RWPE1 (cell line): Measurements from ENCODE around the gene TOX2.

Experiments used
- CTCF ChIA-PET: fragments of 350-600 bp; sonication (Branson Sonifier 250); formaldehyde crosslinking; extraction: SDS; loops from one replicate; lab custom pipeline; 2021; lab: Yijun Ruan, JAX
- POLR2A ChIA-PET: fragments of 400-600 bp; formaldehyde crosslinking; extraction: SDS; loops from one replicate; lab custom pipeline; 2020; ENCODE audit warnings: antibody characterized with exemption; ENCODE audit not compliant: low non-redundant PET; lab: Yijun Ruan, JAX
- DNase-seq: peaks from one replicate; pipeline ENCODE4 v3.0.0; 2012; ENCODE audit warnings: low spot score
- H3K27ac ChIP-seq: fragments of 450-650 bp; 2 replicates; pipeline ENCODE4 v1.5.1; 2017
- TF ChIP-seq, protein P1 (sequence below): fragments of 450-650 bp; conservative IDR thresholded peaks from 2 replicates; pipeline ENCODE4 v1.5.1; 2017; ENCODE audit warnings: low read depth, mild to moderate bottlenecking

The TOX2 gene

DNA sequence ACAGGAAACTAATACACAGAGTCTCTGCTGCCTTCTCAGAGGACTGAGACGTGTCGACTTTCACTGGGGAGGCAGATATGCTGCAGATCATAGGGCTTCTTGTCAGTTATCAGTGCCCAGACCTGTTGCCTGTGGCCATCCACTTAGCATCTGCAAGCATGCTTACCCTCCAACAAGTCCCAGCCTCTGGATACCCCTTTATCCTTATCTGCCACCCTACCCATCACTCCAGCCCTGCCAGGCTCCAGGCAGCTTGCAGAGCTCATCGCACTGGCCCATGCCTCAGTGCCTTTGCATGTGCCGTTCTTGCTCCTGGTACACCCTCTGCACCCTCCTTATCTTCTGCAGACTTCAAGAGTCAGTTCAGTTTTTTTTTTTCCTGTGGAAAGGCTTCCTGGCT, 119.2 kb downstream of the TOX2 start:
- no peak for DNase-seq
- POLR2A ChIA-PET, result no interaction called here
- TF ChIP-seq, protein P1, sequence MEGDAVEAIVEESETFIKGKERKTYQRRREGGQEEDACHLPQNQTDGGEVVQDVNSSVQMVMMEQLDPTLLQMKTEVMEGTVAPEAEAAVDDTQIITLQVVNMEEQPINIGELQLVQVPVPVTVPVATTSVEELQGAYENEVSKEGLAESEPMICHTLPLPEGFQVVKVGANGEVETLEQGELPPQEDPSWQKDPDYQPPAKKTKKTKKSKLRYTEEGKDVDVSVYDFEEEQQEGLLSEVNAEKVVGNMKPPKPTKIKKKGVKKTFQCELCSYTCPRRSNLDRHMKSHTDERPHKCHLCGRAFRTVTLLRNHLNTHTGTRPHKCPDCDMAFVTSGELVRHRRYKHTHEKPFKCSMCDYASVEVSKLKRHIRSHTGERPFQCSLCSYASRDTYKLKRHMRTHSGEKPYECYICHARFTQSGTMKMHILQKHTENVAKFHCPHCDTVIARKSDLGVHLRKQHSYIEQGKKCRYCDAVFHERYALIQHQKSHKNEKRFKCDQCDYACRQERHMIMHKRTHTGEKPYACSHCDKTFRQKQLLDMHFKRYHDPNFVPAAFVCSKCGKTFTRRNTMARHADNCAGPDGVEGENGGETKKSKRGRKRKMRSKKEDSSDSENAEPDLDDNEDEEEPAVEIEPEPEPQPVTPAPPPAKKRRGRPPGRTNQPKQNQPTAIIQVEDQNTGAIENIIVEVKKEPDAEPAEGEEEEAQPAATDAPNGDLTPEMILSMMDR, result no peak
- CTCF ChIA-PET, result no interaction called here
- H3K27ac ChIP-seq, result no peak overlapping the region

DNA sequence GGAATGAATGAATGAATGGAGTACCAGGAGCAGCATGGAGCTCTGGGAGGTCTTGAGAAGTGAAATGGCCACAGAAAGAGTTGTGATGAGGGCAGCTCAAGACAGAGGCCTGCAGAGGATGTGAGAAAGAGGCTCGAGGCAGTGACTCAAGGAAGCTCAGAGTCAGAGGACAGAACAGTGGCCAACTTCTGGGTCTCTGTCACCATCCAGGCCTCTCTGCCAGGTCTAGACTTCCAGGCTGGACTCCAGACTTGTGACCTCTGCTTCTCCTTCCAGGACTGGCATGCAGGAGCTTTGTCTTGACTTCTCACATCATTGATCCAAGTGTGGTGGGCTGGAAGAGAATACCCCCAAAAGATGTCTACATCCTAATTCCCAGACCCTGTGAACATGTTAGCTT, 119.8 kb downstream of the TOX2 start:
- TF ChIP-seq, protein P1, result no peak
- ChIA-PET POLR2A (no interaction called here), CTCF (no interaction called here)
- no peak overlapping the region for H3K27ac ChIP-seq
- DNase-seq, result no peak

DNA sequence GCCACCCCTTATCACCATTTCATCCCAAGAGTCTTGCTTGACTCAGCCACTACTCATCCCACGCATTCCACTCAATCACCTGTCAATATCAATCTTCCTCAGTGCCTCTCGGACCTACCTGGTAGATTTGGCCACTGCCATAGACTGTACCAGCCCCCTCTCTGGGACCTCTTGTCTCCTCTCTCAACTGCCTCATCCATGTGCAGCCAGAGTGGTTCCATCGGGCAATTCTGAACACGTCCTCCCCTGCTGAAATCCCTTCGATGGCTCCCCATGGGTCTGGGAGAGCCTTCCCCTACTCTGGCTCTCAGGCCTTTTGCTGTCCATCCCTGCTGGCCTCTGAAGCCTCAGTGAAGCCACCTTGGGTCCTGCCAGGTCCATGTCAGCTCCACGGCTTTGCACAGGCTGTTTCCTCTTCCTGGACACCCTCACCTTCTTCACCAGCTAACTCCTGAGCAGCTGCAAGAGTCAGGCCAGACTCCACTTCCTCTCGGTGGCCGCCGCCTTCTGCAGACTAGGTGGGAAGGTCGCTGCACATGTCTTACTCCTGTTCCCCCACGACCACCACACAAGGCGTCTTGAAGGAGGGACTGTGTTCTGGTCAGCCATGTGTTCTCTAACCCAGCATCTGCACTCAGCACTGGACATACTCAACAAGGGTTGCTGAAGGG, 120.4 kb downstream of the TOX2 start:
- DNase-seq, result no peak
- POLR2A ChIA-PET, result no interaction called here
- CTCF ChIA-PET, result no interaction called here
- TF ChIP-seq, protein P1, result no peak
- H3K27ac ChIP-seq, result no peak overlapping the region

DNA sequence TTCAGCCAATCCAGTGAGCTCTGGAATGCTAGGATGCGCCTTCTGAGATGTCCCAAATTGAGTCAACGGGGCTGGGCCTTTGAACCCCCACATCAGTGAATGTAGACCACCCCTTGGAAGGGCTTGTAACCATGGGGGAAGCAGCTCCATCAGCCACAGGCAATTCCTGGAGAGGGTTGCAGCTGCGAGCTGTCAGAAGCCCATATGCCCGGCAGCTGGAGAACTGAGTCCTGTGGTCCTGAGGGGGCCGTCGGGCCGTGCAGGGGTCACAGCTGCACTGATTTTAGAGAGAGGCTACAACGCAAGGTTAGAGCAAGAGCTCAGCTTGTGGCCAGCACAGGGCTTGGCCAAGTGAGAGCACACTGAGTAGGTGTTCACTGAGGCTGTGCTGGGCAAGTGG, 121.3 kb downstream of the TOX2 start:
- TF ChIP-seq, protein P1, result no peak
- no peak overlapping the region for H3K27ac ChIP-seq
- DNase-seq, result no peak
- ChIA-PET POLR2A (no interaction called here), CTCF (interaction anchor here (0.6 kb wide), 1 partner anchor 73 kb away, joined by 3 read pairs; no protein-coding TSS in a partner anchor)

DNA sequence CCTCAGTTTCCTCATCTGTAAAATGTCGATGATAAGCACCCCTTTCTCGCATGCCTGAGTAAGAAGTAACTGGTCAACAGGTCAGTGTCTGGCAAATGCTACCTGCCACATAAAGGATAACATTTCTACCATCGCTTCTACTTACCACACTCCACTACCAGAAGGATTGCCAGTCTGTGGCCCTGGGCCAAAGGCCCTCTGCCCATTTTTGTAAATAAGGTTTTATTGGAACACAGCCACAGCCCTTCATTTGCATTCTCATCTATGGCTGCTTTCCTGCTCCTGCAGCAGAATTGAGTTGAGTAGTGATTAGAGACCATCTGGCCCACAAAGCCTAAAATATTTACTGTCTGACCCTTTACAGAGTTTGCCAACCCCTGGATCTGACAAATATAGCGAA, 121.8 kb downstream of the TOX2 start:
- H3K27ac ChIP-seq, result no peak overlapping the region
- no peak for DNase-seq
- CTCF ChIA-PET, result interaction anchor here (0.6 kb wide), 1 partner anchor 72 kb away, joined by 3 read pairs; no protein-coding TSS in a partner anchor

DNA sequence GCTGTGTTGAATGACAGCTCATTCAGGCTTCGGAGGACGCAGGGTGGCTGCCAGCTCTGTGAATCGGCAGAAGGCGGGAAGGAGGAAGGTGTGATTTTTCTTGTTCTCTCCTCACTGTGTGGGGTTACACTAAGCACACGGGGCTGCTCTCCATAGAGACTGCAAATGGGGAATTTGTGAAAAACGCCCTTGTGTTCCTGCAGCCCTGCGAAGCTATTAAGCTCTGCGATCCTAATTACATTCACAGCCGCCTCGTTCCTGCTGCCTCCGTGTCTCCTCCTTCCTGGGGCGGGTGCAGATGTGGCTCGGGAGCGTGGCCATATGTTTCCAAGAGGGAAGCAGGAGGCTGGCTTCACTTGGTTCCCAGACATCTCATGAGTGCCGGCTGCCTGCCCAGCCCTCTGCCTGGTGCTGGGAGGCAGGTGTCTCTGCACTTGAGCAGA, 124.0 kb downstream of the TOX2 start:
- DNase-seq, result no peak
- TF ChIP-seq, protein P1, result no peak
- CTCF ChIA-PET, result interaction anchor here (0.6 kb wide), 1 partner anchor 321 kb away, joined by 3 read pairs; no protein-coding TSS in a partner anchor
- POLR2A ChIA-PET, result no interaction called here
- H3K27ac ChIP-seq, result no peak overlapping the region

More for the DNA sequence above, 121.8 kb downstream of the TOX2 start:
- TF ChIP-seq, protein P1, result no peak
- POLR2A ChIA-PET, result no interaction called here
